NCI-H510A (cell line): ENCODE data around the gene ARHGAP45.

Experiments
- DNase-seq: peaks from one replicate; lab custom pipeline; 2025; lab: John Stamatoyannopoulos, UW

ARHGAP45 gene

GRCh38 chr19:1055028-1055425 is 11.9 kb upstream of the ARHGAP45 start:
- no peak for DNase-seq

- DNase-seq: no peak
Measured at GRCh38 chr19:1055886-1056620, 10.9 kb upstream of the ARHGAP45 start.

- DNase-seq: no peak
Measured at GRCh38 chr19:1057176-1057855, 9.7 kb upstream of the ARHGAP45 start.

- no peak for DNase-seq
Measured at GRCh38 chr19:1058112-1058511, 8.9 kb upstream of the ARHGAP45 start.

- no peak for DNase-seq
Measured at GRCh38 chr19:1060689-1061088, 6.3 kb upstream of the ARHGAP45 start.

GRCh38 chr19:1061987-1062386 is 5.0 kb upstream of the ARHGAP45 start:
- DNase-seq: no peak

- no peak for DNase-seq
Measured at GRCh38 chr19:1062387-1063029, 4.5 kb upstream of the ARHGAP45 start.

GRCh38 chr19:1063030-1063908 is 3.7 kb upstream of the ARHGAP45 start:
- DNase-seq: no peak

- no peak for DNase-seq
Measured at GRCh38 chr19:1063909-1064660, 2.9 kb upstream of the ARHGAP45 start.

GRCh38 chr19:1064661-1065605 is 2.0 kb upstream of the ARHGAP45 start:
- no peak for DNase-seq

- no peak for DNase-seq
Measured at GRCh38 chr19:1065606-1066109, 1.3 kb upstream of the ARHGAP45 start.

GRCh38 chr19:1066251-1066747 is 668 bp upstream of the ARHGAP45 start:
- DNase-seq: no peak

- no peak for DNase-seq
Measured at GRCh38 chr19:1067341-1067957, 482 bp downstream of the ARHGAP45 start.

GRCh38 chr19:1068009-1069001 is 1.3 kb downstream of the ARHGAP45 start:
- DNase-seq: no peak

- DNase-seq: no peak
Measured at GRCh38 chr19:1069009-1069779, 2.2 kb downstream of the ARHGAP45 start.

- DNase-seq: no peak
Measured at GRCh38 chr19:1070576-1070930, 3.6 kb downstream of the ARHGAP45 start.
